ENCODE results near the gene IGSF9. TPM values are rescaled to one million over a fixed set of nuclear protein-coding genes. Genes with fewer than 3 reads are reported as not detected.

The IGSF9 gene
- total and polyA plus RNA-seq, 2 of the 13 experiments (the other 11 are each of a cell fraction or from before 2014, with no cell fraction given) = 0.03 TPM; not detected in 1

- intact Hi-C loops (cut with micrococcal nuclease; ENCODE audit: unreplicated experiment) = no loop called here
- in situ Hi-C loops (cut with HindIII; ENCODE audit: extremely low pct_ligation_motif_present, low pct_unique_long_range_greater_than_20kb) = no loop called here
- FAIRE-seq = no peak
These were observed 13.6 kb downstream of the IGSF9 start for GRCh38 chr1:159931795-159932173.

More at GRCh38 chr1:159931795-159932173, 13.6 kb downstream of the IGSF9 start:
- H3K36me3 ChIP-seq (replicated peaks in 1 of 2; ENCODE audit: control insufficient read depth in 1 of 2, insufficient read depth in 2 of 2, low read length in 2 of 2) = no peaks in the 10 kb centered on the region
- no peaks in the 10 kb centered on the region for H3K9me3 ChIP-seq (ENCODE audit: low read length)
- no peaks in the 10 kb centered on the region for H3K79me2 ChIP-seq (ENCODE audit: insufficient read depth, low read length)
- ATAC-seq (no peak), DNase-seq (ENCODE audit: low spot score) (no peak)
- CTCF ChIA-PET (ENCODE audit: low intra/inter-chr PET ratio, low total read pairs) = no interaction called here
- no peak overlapping the region for H3K4me3 ChIP-seq (replicated peaks in 1 of 3; ENCODE audit: insufficient read depth in 1 of 3, low read depth in 2 of 3, low read length in 3 of 3)
- H3K4me2 ChIP-seq (ENCODE audit: low read depth, low read length) = no peak overlapping the region
- peaks cover 5 to 35% of the 10 kb centered on the region in 2 experiments; a peak in 4 of 5 replicates for H3K27me3 ChIP-seq (ENCODE audit: control insufficient read depth in 1 of 2, insufficient read depth in 2 of 2, low read length in 2 of 2)
- BruUV-seq (replicated peaks) = no TSS peak
- H3K4me1 ChIP-seq (ENCODE audit: insufficient read depth, low read length) = peaks cover 4% of the 10 kb centered on the region
- POLR2A ChIA-PET = no interaction called here
- no peak overlapping the region for H3K9ac ChIP-seq (ENCODE audit: insufficient read depth, low read depth, low read length)
- WGBS (ENCODE audit: low lambda C conversion rate) = 17% methylated on average over 1 of the region's 3 CpGs
- H4K20me1 ChIP-seq (ENCODE audit: insufficient read depth, low read length) = no peaks in the 10 kb centered on the region
- no peak overlapping the region for H3K27ac ChIP-seq (ENCODE audit: extremely low read length, insufficient read depth, low read length)
- H2AFZ ChIP-seq (ENCODE audit: low read length) = no peak overlapping the region
- TF ChIP-seq ZC3H13 (CRISPR knock-in tag; IDR thresholded peaks at IDR 0.05) (no peak), HNF4A (CRISPR knock-in tag; IDR thresholded peaks at IDR 0.05) (no peak), ZEB1 (IDR thresholded peaks at IDR 0.05; ENCODE audit: insufficient replicate concordance, low read depth) (no peak), MTERF4 (CRISPR knock-in tag; IDR thresholded peaks at IDR 0.05) (no peak), MAFK (conservative IDR thresholded peaks at IDR 0.05 in 1 of 2, IDR thresholded peaks at IDR 0.05 in 1 of 2; ENCODE audit: low read length in 2 of 2) (no peak), SOX13 (IDR thresholded peaks at IDR 0.05) (no peak), SOX13 (CRISPR knock-in tag; conservative IDR thresholded peaks at IDR 0.05 in 1 of 2, IDR thresholded peaks at IDR 0.05 in 1 of 2) (no peak), RFX3 (CRISPR knock-in tag; IDR thresholded peaks at IDR 0.05) (no peak), EEA1 (CRISPR knock-in tag; IDR thresholded peaks at IDR 0.05; ENCODE audit: borderline replicate concordance) (no peak), ZNF441 (CRISPR knock-in tag; IDR thresholded peaks at IDR 0.05; ENCODE audit: borderline replicate concordance) (no peak), CEBPG (CRISPR knock-in tag; IDR thresholded peaks at IDR 0.05) (no peak), FOXP1 (IDR thresholded peaks at IDR 0.05) (no peak), FOXP1 (CRISPR knock-in tag; IDR thresholded peaks at IDR 0.05) (no peak), HOXA9 (CRISPR knock-in tag; IDR thresholded peaks at IDR 0.05; ENCODE audit: borderline replicate concordance) (no peak), CENPX (CRISPR knock-in tag; IDR thresholded peaks at IDR 0.05) (no peak), KDM5A (IDR thresholded peaks at IDR 0.05; ENCODE audit: borderline replicate concordance, low read length) (no peak), TP53 (CRISPR knock-in tag; conservative IDR thresholded peaks at IDR 0.05) (no peak), SATB2 (CRISPR knock-in tag; IDR thresholded peaks at IDR 0.05) (no peak), ZNF572 (CRISPR knock-in tag; IDR thresholded peaks at IDR 0.05) (no peak), KAT2B (IDR thresholded peaks at IDR 0.05; ENCODE audit: borderline replicate concordance, low read depth, low read length) (no peak), FOXM1 (CRISPR knock-in tag; IDR thresholded peaks at IDR 0.05) (no peak), KAT8 (CRISPR knock-in tag; IDR thresholded peaks at IDR 0.05) (no peak)
